NCI-H1694 (cell line): ENCODE data around the gene LDB2.

Experiments used
- DNase-seq: peaks from one replicate; lab custom pipeline; 2025; lab: John Stamatoyannopoulos, UW

The LDB2 gene

GRCh38 chr4:16802044-16802443 lies 96.4 kb downstream of the LDB2 start:
- DNase-seq: no peak

GRCh38 chr4:16801356-16801755 lies 97.1 kb downstream of the LDB2 start:
- no peak for DNase-seq

- DNase-seq: no peak
Measured at GRCh38 chr4:16794816-16795445, 103.5 kb downstream of the LDB2 start.

GRCh38 chr4:16791460-16791859 lies 107.0 kb downstream of the LDB2 start:
- no peak for DNase-seq

- DNase-seq: no peak
Measured at GRCh38 chr4:16790508-16790907, 107.9 kb downstream of the LDB2 start.

GRCh38 chr4:16788868-16789267 lies 109.6 kb downstream of the LDB2 start:
- DNase-seq: no peak

- no peak for DNase-seq
Measured at GRCh38 chr4:16785793-16786527, 112.5 kb downstream of the LDB2 start.

- no peak for DNase-seq
Measured at GRCh38 chr4:16783119-16783518, 115.3 kb downstream of the LDB2 start.

GRCh38 chr4:16779028-16779675 lies 119.3 kb downstream of the LDB2 start:
- DNase-seq: no peak

- no peak for DNase-seq
Measured at GRCh38 chr4:16777726-16778125, 120.7 kb downstream of the LDB2 start.

- DNase-seq: no peak
Measured at GRCh38 chr4:16775411-16776154, 122.9 kb downstream of the LDB2 start.

- DNase-seq: no peak
Measured at GRCh38 chr4:16772366-16772850, 126.0 kb downstream of the LDB2 start.

GRCh38 chr4:16770710-16771285 lies 127.6 kb downstream of the LDB2 start:
- no peak for DNase-seq

GRCh38 chr4:16767861-16768260 lies 130.6 kb downstream of the LDB2 start:
- DNase-seq: no peak

- DNase-seq: no peak
Measured at GRCh38 chr4:16767251-16767650, 131.2 kb downstream of the LDB2 start.

- no peak for DNase-seq
Measured at GRCh38 chr4:16765546-16765945, 132.9 kb downstream of the LDB2 start.

- DNase-seq: no peak
Measured at GRCh38 chr4:16764622-16765021, 133.8 kb downstream of the LDB2 start.

GRCh38 chr4:16760617-16761363 lies 137.7 kb downstream of the LDB2 start:
- no peak for DNase-seq

- no peak for DNase-seq
Measured at GRCh38 chr4:16759931-16760582, 138.4 kb downstream of the LDB2 start.

GRCh38 chr4:16758816-16759215 lies 139.6 kb downstream of the LDB2 start:
- DNase-seq: no peak

GRCh38 chr4:16758255-16758654 lies 140.2 kb downstream of the LDB2 start:
- no peak for DNase-seq
